ENCODE results near the gene ACKR2. TPM values are rescaled to one million over a fixed set of nuclear protein-coding genes. Genes with fewer than 3 reads are reported as not detected.

Gene ACKR2
- polyA plus RNA-seq, 1 of the 3 experiments (the other 2 are of a cell fraction) = 0.10 TPM

DNA sequence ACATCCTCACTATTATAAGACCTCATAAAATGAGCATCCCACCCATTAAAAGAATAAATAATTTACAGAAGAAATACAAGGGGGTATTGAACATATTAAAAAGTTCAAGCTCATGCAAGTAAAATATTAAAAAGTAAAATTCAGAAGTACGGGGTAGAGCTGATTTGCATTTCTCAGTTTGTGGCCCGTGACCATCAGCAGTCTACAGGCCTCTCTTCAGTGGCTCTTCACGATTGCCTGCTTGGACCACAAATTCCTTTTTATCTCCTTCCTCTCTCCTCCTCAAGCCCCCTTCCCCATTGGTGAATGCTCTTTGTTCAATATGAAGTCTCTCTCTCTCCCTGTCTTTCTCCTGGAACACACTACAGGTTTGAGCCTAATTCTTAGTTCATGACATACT is 47.3 kb downstream of the ACKR2 start (continued):
- TF ChIP-seq, protein P1, sequence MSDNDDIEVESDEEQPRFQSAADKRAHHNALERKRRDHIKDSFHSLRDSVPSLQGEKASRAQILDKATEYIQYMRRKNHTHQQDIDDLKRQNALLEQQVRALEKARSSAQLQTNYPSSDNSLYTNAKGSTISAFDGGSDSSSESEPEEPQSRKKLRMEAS (IDR thresholded peaks at IDR 0.05; ENCODE audit: low read depth) = no peak
- no peak for TF ChIP-seq SMC3 (IDR thresholded peaks at IDR 0.05; ENCODE audit: low read depth, low read length)
- TF ChIP-seq CHD2 (IDR thresholded peaks at IDR 0.05; ENCODE audit: low read length, partially characterized antibody) = no peak
- no peak for TF ChIP-seq TCF12 (IDR thresholded peaks at IDR 0.05)
- TF ChIP-seq RAD21 (IDR thresholded peaks at IDR 0.05; ENCODE audit: low read length) = no peak
- TF ChIP-seq, protein P2, sequence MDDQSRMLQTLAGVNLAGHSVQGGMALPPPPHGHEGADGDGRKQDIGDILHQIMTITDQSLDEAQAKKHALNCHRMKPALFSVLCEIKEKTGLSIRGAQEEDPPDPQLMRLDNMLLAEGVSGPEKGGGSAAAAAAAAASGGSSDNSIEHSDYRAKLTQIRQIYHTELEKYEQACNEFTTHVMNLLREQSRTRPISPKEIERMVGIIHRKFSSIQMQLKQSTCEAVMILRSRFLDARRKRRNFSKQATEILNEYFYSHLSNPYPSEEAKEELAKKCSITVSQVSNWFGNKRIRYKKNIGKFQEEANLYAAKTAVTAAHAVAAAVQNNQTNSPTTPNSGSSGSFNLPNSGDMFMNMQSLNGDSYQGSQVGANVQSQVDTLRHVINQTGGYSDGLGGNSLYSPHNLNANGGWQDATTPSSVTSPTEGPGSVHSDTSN (IDR thresholded peaks at IDR 0.05) = no peak
- TF ChIP-seq, protein P3, sequence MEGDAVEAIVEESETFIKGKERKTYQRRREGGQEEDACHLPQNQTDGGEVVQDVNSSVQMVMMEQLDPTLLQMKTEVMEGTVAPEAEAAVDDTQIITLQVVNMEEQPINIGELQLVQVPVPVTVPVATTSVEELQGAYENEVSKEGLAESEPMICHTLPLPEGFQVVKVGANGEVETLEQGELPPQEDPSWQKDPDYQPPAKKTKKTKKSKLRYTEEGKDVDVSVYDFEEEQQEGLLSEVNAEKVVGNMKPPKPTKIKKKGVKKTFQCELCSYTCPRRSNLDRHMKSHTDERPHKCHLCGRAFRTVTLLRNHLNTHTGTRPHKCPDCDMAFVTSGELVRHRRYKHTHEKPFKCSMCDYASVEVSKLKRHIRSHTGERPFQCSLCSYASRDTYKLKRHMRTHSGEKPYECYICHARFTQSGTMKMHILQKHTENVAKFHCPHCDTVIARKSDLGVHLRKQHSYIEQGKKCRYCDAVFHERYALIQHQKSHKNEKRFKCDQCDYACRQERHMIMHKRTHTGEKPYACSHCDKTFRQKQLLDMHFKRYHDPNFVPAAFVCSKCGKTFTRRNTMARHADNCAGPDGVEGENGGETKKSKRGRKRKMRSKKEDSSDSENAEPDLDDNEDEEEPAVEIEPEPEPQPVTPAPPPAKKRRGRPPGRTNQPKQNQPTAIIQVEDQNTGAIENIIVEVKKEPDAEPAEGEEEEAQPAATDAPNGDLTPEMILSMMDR (IDR thresholded peaks at IDR 0.05) = no peak
- TF ChIP-seq MEF2A (IDR thresholded peaks at IDR 0.05; ENCODE audit: borderline replicate concordance, low read depth) = no peak

DNA sequence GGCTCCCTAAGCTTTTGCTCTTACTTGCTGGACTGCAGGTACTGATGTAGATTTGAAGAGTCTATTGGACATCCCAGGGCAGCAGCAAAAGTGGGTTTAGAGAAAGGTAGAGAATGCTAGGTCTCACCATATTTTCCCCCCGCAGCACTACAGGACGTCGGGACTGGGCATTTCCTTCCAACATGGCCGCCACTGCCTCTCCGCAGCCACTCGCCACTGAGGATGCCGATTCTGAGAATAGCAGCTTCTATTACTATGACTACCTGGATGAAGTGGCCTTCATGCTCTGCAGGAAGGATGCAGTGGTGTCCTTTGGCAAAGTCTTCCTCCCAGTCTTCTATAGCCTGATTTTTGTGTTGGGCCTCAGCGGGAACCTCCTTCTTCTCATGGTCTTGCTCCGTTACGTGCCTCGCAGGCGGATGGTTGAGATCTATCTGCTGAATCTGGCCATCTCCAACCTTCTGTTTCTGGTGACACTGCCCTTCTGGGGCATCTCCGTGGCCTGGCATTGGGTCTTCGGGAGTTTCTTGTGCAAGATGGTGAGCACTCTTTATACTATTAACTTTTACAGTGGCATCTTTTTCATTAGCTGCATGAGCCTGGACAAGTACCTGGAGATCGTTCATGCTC is 55.2 kb downstream of the ACKR2 start:
- no peaks in the 10 kb centered on the region for H3K36me3 ChIP-seq (replicated peaks in 1 of 2; ENCODE audit: control insufficient read depth in 1 of 2, insufficient read depth in 2 of 2, low read length in 1 of 2)
- H3K4me2 ChIP-seq = no peak overlapping the region
- 63% methylated on average over 15 of the region's 15 CpGs for WGBS (ENCODE audit: low lambda C conversion rate)
- no peaks in the 10 kb centered on the region for H3K9me2 ChIP-seq
- no peaks in the 10 kb centered on the region for H3K9me3 ChIP-seq
- POLR2A ChIA-PET = no interaction called here
- no peak overlapping the region for H2AFZ ChIP-seq (ENCODE audit: low read depth)
- DNase-seq = no peak
- no peaks in the 10 kb centered on the region for H3K79me2 ChIP-seq (ENCODE audit: insufficient read depth)
- no peaks in the 10 kb centered on the region for H3F3A ChIP-seq (replicated peaks; ENCODE audit: insufficient read depth)
- H3K27ac ChIP-seq (ENCODE audit: low read depth in 2 of 2, low read length in 1 of 2) = no peak overlapping the region
- H3K4me1 ChIP-seq (ENCODE audit: control insufficient read depth in 1 of 2, insufficient read depth in 2 of 2, low read depth in 1 of 2, low read length in 1 of 2) = no peaks in the 10 kb centered on the region
- H3K9ac ChIP-seq = no peak overlapping the region
- no peaks in the 10 kb centered on the region for H4K20me1 ChIP-seq (ENCODE audit: insufficient read depth)
- H3K4me3 ChIP-seq (ENCODE audit: low read depth in 2 of 2, low read length in 1 of 2) = no peak overlapping the region
- CTCF ChIA-PET = interaction anchor here (0.9 kb wide), 1 partner anchor 17 kb away, joined by 4 read pairs; no protein-coding TSS in a partner anchor
- H3K27me3 ChIP-seq (ENCODE audit: insufficient read depth) = peaks cover 6% of the 10 kb centered on the region; the same call in 1 of the 2 replicates
- no peak for TF ChIP-seq REST (IDR thresholded peaks at IDR 0.05; ENCODE audit: low read depth, low read length)
- TF ChIP-seq POLR2AphosphoS5 (IDR thresholded peaks at IDR 0.05; ENCODE audit: low read depth, low read length) = no peak
- TF ChIP-seq TEAD4 (IDR thresholded peaks at IDR 0.05; ENCODE audit: borderline replicate concordance, insufficient read depth) = no peak
- TF ChIP-seq NFIC (IDR thresholded peaks at IDR 0.05; ENCODE audit: borderline replicate concordance) = no peak
- no peak for TF ChIP-seq RAD21 (IDR thresholded peaks at IDR 0.05; ENCODE audit: low read length)
- no peak for TF ChIP-seq RCOR1 (IDR thresholded peaks at IDR 0.05; ENCODE audit: low read length)
- no peak for TF ChIP-seq IRF3 (IDR thresholded peaks at IDR 0.05; ENCODE audit: low read depth, low read length)
- TF ChIP-seq FOSL2 (IDR thresholded peaks at IDR 0.05; ENCODE audit: borderline replicate concordance, low read depth) = no peak
- no peak for TF ChIP-seq CHD2 (IDR thresholded peaks at IDR 0.05; ENCODE audit: low read length, partially characterized antibody)
- TF ChIP-seq EZH2phosphoT487 (IDR thresholded peaks at IDR 0.05; ENCODE audit: borderline replicate concordance, low read depth) = no peak
- no peak for TF ChIP-seq TAF1 (IDR thresholded peaks at IDR 0.05; ENCODE audit: borderline replicate concordance, low read depth, low read length)
- TF ChIP-seq, protein P4, sequence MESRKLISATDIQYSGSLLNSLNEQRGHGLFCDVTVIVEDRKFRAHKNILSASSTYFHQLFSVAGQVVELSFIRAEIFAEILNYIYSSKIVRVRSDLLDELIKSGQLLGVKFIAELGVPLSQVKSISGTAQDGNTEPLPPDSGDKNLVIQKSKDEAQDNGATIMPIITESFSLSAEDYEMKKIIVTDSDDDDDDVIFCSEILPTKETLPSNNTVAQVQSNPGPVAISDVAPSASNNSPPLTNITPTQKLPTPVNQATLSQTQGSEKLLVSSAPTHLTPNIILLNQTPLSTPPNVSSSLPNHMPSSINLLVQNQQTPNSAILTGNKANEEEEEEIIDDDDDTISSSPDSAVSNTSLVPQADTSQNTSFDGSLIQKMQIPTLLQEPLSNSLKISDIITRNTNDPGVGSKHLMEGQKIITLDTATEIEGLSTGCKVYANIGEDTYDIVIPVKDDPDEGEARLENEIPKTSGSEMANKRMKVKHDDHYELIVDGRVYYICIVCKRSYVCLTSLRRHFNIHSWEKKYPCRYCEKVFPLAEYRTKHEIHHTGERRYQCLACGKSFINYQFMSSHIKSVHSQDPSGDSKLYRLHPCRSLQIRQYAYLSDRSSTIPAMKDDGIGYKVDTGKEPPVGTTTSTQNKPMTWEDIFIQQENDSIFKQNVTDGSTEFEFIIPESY (IDR thresholded peaks at IDR 0.05; ENCODE audit: borderline replicate concordance, low read depth) = no peak
- no peak for TF ChIP-seq RXRA (IDR thresholded peaks at IDR 0.05; ENCODE audit: borderline replicate concordance, low read depth)
- TF ChIP-seq, protein P5, sequence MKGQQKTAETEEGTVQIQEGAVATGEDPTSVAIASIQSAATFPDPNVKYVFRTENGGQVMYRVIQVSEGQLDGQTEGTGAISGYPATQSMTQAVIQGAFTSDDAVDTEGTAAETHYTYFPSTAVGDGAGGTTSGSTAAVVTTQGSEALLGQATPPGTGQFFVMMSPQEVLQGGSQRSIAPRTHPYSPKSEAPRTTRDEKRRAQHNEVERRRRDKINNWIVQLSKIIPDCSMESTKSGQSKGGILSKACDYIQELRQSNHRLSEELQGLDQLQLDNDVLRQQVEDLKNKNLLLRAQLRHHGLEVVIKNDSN (IDR thresholded peaks at IDR 0.05; ENCODE audit: borderline replicate concordance, low read depth) = no peak
